Measurements from ENCODE around the gene OXT.

OXT gene

DNA sequence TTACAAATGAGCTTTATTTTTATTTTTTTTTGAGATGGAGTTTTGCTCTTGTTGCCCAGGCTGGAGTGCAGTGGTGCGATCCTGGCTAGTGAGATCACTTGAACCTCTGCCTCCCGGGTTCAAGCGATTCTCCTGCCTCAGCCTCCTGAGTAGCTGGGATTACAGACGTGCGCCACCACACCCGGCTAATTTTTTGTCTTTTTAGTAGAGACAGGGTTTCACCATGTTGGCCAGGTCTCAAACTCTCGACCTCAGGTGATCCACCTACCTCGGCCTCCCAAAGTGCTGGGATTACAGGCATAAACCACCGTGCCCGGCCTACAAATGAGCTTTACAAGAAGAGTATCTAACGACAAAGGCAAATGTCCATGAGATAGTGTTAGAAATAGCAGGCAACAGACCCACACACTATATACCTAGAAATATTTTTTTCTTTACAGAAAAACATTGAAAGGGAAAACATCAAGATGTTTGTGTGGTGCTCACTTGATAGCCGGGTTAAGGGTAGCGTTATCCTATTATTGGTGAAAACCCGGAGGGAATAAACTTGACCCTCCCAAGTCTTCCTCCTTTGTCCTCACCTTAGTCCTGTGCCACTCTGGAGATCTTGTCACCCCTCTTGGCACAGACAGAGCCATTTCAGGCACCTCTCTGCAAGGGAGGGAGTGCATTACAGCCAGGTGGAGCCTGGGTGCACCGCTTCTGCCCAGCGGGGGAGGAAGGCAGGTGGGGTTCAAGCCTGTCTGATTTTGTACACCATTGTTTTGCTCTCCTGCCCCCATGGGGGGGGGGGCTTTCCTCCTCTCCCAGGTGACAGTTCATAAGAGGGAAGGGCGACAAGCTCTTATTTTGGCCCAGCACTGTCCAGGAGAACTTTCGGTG lies 34.1 kb downstream of the OXT start:
- no peak for DNase-seq (ENCODE audit: extremely low spot score)
- ChIA-PET CTCF (no interaction called here), POLR2A (no interaction called here)
- TF ChIP-seq ELF4 (IDR thresholded peaks at IDR 0.05) (no peak), FOXM1 (IDR thresholded peaks at IDR 0.05; ENCODE audit: borderline replicate concordance) (no peak), BHLHE40 (IDR thresholded peaks at IDR 0.05; ENCODE audit: borderline replicate concordance) (no peak), CTBP1 (IDR thresholded peaks at IDR 0.05; ENCODE audit: borderline replicate concordance) (no peak), FOXA1 (IDR thresholded peaks at IDR 0.05) (no peak), L3MBTL2 (conservative IDR thresholded peaks at IDR 0.05) (no peak), SP1 (IDR thresholded peaks at IDR 0.05) (no peak), NFRKB (IDR thresholded peaks at IDR 0.05) (no peak), FOXK2 (IDR thresholded peaks at IDR 0.05) (no peak), HDGF (IDR thresholded peaks at IDR 0.05; ENCODE audit: borderline replicate concordance) (no peak), ZNF384 (IDR thresholded peaks at IDR 0.05) (no peak), TARDBP (IDR thresholded peaks at IDR 0.05) (no peak)

DNA sequence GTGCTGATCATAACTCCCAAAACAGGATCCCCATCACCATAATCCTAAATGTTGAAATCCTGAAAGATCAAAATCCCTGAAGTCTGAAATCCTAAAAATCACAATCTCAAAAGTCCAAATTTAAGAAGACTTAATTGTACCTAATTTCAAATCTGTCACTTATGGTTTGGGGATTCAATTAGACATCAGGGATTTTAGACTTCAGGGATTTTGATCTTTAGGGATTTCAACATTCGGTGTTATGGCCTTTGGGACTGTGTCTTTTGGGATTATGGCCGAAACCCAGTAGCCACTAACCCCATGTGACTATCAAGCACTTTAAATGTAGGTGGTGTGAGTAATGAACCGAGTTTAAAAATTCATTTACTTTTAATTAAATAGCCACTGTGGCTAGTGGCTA lies 34.8 kb downstream of the OXT start:
- ChIA-PET POLR2A (no interaction called here), CTCF (no interaction called here)
- DNase-seq (ENCODE audit: extremely low spot score), result no peak
- TF ChIP-seq FOXA1 (IDR thresholded peaks at IDR 0.05) (no peak), FOXM1 (IDR thresholded peaks at IDR 0.05; ENCODE audit: borderline replicate concordance) (no peak), FOXK2 (IDR thresholded peaks at IDR 0.05) (no peak), ZNF384 (IDR thresholded peaks at IDR 0.05) (no peak), SUZ12 (IDR thresholded peaks at IDR 0.05) (no peak), TARDBP (IDR thresholded peaks at IDR 0.05) (no peak), SP1 (IDR thresholded peaks at IDR 0.05) (no peak), L3MBTL2 (conservative IDR thresholded peaks at IDR 0.05) (no peak), HDGF (IDR thresholded peaks at IDR 0.05; ENCODE audit: borderline replicate concordance) (no peak), BHLHE40 (IDR thresholded peaks at IDR 0.05; ENCODE audit: borderline replicate concordance) (no peak), ELF4 (IDR thresholded peaks at IDR 0.05) (no peak), ARNT (IDR thresholded peaks at IDR 0.05) (no peak), LEF1 (IDR thresholded peaks at IDR 0.05; ENCODE audit: borderline replicate concordance) (no peak), CTBP1 (IDR thresholded peaks at IDR 0.05; ENCODE audit: borderline replicate concordance) (no peak), NFRKB (IDR thresholded peaks at IDR 0.05) (no peak)
- TF ChIP-seq, protein P1, sequence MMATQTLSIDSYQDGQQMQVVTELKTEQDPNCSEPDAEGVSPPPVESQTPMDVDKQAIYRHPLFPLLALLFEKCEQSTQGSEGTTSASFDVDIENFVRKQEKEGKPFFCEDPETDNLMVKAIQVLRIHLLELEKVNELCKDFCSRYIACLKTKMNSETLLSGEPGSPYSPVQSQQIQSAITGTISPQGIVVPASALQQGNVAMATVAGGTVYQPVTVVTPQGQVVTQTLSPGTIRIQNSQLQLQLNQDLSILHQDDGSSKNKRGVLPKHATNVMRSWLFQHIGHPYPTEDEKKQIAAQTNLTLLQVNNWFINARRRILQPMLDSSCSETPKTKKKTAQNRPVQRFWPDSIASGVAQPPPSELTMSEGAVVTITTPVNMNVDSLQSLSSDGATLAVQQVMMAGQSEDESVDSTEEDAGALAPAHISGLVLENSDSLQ (IDR thresholded peaks at IDR 0.05), result no peak

DNA sequence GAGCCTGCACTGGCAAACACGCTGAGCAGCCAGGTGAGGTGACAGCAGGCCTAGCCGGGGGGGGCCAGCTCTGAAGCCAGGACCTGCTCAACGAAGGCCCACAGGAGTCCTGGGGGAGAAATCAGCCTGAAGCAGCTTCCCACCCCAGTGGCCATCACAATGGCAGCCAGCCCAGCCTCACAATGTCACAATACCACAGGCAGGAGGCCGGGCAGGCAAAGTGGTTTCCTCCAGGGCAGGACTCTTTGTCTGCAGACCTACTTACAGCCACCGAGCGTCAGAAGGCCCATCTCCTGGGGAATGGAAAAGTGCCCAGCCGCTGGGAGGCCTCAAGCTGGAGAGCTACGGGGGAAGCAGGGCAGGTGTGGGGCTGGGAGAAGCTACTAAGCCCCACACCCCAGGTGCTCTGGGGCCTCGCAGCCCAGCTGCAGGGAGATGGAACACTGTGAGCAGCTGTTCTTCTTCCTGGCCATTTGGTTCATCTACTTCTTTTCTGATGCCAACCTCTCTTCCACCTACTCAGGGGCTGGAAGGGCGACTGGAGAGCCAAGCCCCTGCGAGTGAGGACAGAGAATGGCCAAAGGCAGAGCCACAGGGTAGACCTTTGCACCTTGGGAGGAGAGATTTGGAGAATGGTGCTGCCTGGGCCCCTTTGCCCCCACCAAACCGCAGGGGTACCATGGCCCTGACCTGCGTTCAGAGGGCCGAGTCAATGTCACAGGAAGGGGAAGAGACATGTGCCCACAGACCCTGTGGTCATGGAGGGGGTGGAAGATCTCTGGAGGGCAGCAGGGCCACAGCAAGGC lies 35.4 kb downstream of the OXT start:
- TF ChIP-seq TARDBP (IDR thresholded peaks at IDR 0.05) (no peak), ELF4 (IDR thresholded peaks at IDR 0.05) (no peak), ARNT (IDR thresholded peaks at IDR 0.05) (no peak), HDGF (IDR thresholded peaks at IDR 0.05; ENCODE audit: borderline replicate concordance) (no peak), FOXM1 (IDR thresholded peaks at IDR 0.05; ENCODE audit: borderline replicate concordance) (no peak), BHLHE40 (IDR thresholded peaks at IDR 0.05; ENCODE audit: borderline replicate concordance) (no peak), CTBP1 (IDR thresholded peaks at IDR 0.05; ENCODE audit: borderline replicate concordance) (no peak), SUZ12 (IDR thresholded peaks at IDR 0.05) (no peak), L3MBTL2 (conservative IDR thresholded peaks at IDR 0.05) (no peak), ZNF384 (IDR thresholded peaks at IDR 0.05) (no peak), NFRKB (IDR thresholded peaks at IDR 0.05) (no peak), LEF1 (IDR thresholded peaks at IDR 0.05; ENCODE audit: borderline replicate concordance) (no peak), FOXA1 (IDR thresholded peaks at IDR 0.05) (no peak)
- TF ChIP-seq, protein P1 (IDR thresholded peaks at IDR 0.05), result no peak
- ChIA-PET CTCF (no interaction called here), POLR2A (no interaction called here)
- DNase-seq (ENCODE audit: extremely low spot score), result no peak

DNA sequence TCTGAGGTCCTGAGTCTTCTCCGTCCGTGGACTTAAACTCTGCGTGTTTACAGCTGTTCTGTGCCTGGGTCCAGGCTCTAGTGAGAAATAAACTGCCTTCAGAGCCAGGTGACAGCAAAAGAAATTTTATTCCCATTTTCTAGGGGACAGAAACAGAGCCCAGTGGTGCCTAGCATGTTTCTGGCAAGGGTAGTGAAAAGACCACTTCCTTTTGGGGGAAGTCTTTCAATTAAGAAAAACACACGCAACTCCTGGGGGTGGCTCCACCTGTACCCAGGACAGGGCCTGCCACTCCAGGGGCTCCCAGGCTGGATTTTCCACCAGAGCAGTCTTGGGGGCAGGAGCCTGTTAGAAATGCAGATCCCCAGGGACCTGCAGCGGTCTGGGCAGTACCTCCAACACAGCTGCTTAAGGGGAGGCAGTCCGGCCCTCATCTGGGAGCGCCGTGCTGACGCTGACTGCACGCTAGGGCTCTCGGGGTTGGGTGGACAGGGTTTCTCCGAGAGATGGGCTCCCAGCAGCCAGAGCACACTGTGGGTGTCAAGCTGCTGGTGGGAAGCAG lies 36.1 kb downstream of the OXT start:
- POLR2A ChIA-PET, result no interaction called here
- CTCF ChIA-PET, result no interaction called here

More for the DNA sequence above, 36.1 kb downstream of the OXT start:
- DNase-seq (ENCODE audit: extremely low spot score), result no peak
- TF ChIP-seq NFRKB (IDR thresholded peaks at IDR 0.05) (no peak), L3MBTL2 (conservative IDR thresholded peaks at IDR 0.05) (no peak), ELF4 (IDR thresholded peaks at IDR 0.05) (no peak), BHLHE40 (IDR thresholded peaks at IDR 0.05; ENCODE audit: borderline replicate concordance) (no peak), ARNT (IDR thresholded peaks at IDR 0.05) (no peak), CTBP1 (IDR thresholded peaks at IDR 0.05; ENCODE audit: borderline replicate concordance) (no peak), FOXA1 (IDR thresholded peaks at IDR 0.05) (no peak), SUZ12 (IDR thresholded peaks at IDR 0.05) (no peak), HDGF (IDR thresholded peaks at IDR 0.05; ENCODE audit: borderline replicate concordance) (no peak), LEF1 (IDR thresholded peaks at IDR 0.05; ENCODE audit: borderline replicate concordance) (no peak), SP1 (IDR thresholded peaks at IDR 0.05) (no peak), FOXM1 (IDR thresholded peaks at IDR 0.05; ENCODE audit: borderline replicate concordance) (no peak), FOXK2 (IDR thresholded peaks at IDR 0.05) (no peak), TARDBP (IDR thresholded peaks at IDR 0.05) (no peak), ZNF384 (IDR thresholded peaks at IDR 0.05) (no peak)
- TF ChIP-seq, protein P1 (IDR thresholded peaks at IDR 0.05), result no peak

Data from HEK293T (cell line).